ENCODE results near the gene CTDP1. TPM values are rescaled to one million over a fixed set of nuclear protein-coding genes. Genes with fewer than 3 reads are reported as not detected.

Gene CTDP1
- total RNA-seq, 2 experiments from 2014 or later: 69.0 to 79.6 TPM

DNA sequence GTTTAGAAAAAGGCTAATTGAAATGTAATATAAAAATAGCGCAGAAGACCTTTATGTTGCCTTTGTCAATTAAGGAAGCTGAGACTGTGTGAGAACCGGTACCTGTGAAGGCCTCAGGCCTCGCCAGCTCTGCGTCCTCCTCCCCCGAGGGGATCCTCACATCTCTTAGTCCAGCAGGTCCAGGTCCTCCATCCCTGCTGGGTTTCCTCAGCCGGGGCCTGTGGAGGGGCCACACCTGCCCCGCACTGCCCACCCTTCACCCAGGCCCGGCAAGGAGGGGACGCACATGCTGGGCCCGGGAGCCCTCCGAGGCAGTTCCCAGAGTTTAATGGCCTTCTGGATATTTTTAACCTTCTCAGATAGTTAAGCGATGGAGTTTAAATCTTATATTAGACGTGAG lies 121.6 kb downstream of the CTDP1 start:
- ChIA-PET CTCF (no interaction called here), POLR2A (no interaction called here)
- no peaks in the 10 kb centered on the region for H3K36me3 ChIP-seq (ENCODE audit: insufficient read depth, low read length)
- Mint-ChIP-seq H3K36me3 (ENCODE audit: low read depth) (no peaks in the 10 kb centered on the region), H3K27me3 (peaks cover 31% of the 10 kb centered on the region), H3K4me3 (no peak overlapping the region), H3K9me3 (no peaks in the 10 kb centered on the region), H3K4me1 (ENCODE audit: low read depth) (peaks cover 31% of the 10 kb centered on the region), H3K27ac (no peak overlapping the region)
- TF ChIP-seq, protein P1, sequence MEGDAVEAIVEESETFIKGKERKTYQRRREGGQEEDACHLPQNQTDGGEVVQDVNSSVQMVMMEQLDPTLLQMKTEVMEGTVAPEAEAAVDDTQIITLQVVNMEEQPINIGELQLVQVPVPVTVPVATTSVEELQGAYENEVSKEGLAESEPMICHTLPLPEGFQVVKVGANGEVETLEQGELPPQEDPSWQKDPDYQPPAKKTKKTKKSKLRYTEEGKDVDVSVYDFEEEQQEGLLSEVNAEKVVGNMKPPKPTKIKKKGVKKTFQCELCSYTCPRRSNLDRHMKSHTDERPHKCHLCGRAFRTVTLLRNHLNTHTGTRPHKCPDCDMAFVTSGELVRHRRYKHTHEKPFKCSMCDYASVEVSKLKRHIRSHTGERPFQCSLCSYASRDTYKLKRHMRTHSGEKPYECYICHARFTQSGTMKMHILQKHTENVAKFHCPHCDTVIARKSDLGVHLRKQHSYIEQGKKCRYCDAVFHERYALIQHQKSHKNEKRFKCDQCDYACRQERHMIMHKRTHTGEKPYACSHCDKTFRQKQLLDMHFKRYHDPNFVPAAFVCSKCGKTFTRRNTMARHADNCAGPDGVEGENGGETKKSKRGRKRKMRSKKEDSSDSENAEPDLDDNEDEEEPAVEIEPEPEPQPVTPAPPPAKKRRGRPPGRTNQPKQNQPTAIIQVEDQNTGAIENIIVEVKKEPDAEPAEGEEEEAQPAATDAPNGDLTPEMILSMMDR (IDR thresholded peaks at IDR 0.05): no peak
- no peak overlapping the region for H3K27ac ChIP-seq (ENCODE audit: low read depth in 1 of 2, low read length in 2 of 2)
- peaks cover 0 to 17% of the 10 kb centered on the region in 2 experiments for H3K9me3 ChIP-seq (ENCODE audit: control insufficient read depth in 1 of 2, insufficient read depth in 1 of 2, low read length in 2 of 2)
- ATAC-seq (ENCODE audit: poor library complexity) (no peak), DNase-seq (peak in 1 of 14 experiments; percentile 20)
- H3K27me3 ChIP-seq (ENCODE audit: control insufficient read depth in 1 of 2, insufficient read depth in 2 of 2, low read length in 2 of 2): peaks cover 29 to 36% of the 10 kb centered on the region in 2 experiments
- peaks cover 15% of the 10 kb centered on the region for H3K4me1 ChIP-seq (ENCODE audit: insufficient read depth, low read length)
- intact Hi-C loops (cut with DNase I, micrococcal nuclease): no loop called here
- H3K4me3 ChIP-seq (ENCODE audit: low read length): no peak overlapping the region

DNA sequence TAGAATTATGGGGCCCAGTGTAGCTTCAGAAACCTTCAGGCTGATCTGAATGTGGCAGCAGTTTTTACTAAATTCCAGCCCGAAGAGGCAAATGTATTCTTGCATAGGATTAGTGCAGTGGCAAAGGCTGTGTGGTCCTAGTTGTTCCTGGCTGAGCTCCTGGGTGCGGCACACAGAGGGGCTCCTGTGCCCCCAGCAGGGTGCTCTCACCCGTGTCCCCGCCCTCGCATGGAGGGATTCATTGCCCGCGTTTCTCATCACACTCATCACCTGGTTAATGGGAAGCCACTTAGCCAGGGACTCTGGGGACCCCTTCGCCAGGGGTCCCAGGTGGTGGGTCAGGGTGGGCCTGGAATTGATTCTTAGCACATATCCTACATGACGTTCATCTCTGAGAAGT lies 122.0 kb downstream of the CTDP1 start:
- TF ChIP-seq, protein P1 (IDR thresholded peaks at IDR 0.05): no peak
- Histone ChIP-seq H3K4me1 (ENCODE audit: insufficient read depth, low read length) (peaks cover 15% of the 10 kb centered on the region), H3K27ac (ENCODE audit: low read depth in 1 of 2, low read length in 2 of 2) (no peak overlapping the region), H3K36me3 (ENCODE audit: insufficient read depth, low read length) (no peaks in the 10 kb centered on the region), H3K27me3 (ENCODE audit: control insufficient read depth in 1 of 2, insufficient read depth in 2 of 2, low read length in 2 of 2) (peaks cover 29 to 33% of the 10 kb centered on the region in 2 experiments), H3K4me3 (ENCODE audit: low read length) (no peak overlapping the region), H3K9me3 (ENCODE audit: control insufficient read depth in 1 of 2, insufficient read depth in 1 of 2, low read length in 2 of 2) (peaks cover 0 to 17% of the 10 kb centered on the region in 2 experiments)
- intact Hi-C loops (cut with DNase I, micrococcal nuclease): no loop called here
- Mint-ChIP-seq H3K9me3 (no peaks in the 10 kb centered on the region), H3K27me3 (peaks cover 27% of the 10 kb centered on the region), H3K4me1 (ENCODE audit: low read depth) (peaks cover 27% of the 10 kb centered on the region), H3K27ac (no peak overlapping the region), H3K4me3 (no peak overlapping the region), H3K36me3 (ENCODE audit: low read depth) (no peaks in the 10 kb centered on the region)
- ATAC-seq (ENCODE audit: poor library complexity) (no peak), DNase-seq (no peak)
- POLR2A ChIA-PET: no interaction called here
- CTCF ChIA-PET: no interaction called here

DNA sequence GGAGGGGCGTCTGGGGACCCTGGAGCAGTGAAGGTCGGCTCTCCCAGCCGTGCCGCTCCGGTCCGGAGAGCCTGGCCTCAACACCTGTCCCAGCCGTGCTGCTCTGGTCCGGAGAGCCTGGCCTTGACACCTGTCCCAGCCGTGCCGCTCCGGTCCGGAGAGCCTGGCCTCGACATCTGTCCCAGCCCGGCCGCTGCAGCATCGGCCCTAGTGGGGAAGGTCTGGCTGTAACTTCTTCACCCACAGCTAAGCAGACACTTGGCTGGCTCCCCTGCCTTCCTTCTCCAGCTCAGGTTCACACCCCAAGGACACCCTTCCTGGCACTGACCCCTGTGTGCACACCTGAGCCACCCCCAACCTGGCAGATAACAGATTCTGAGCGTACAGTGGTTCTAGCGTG lies 122.7 kb downstream of the CTDP1 start:
- H3K27me3 Mint-ChIP-seq: peaks cover 25% of the 10 kb centered on the region
- POLR2A ChIA-PET: no interaction called here
- no peak overlapping the region for H3K4me3 ChIP-seq (ENCODE audit: low read length)
- ATAC-seq (ENCODE audit: poor library complexity) (no peak), DNase-seq (peak in 1 of 14 experiments; percentile 25)
- peaks cover 0 to 18% of the 10 kb centered on the region in 2 experiments for H3K9me3 ChIP-seq (ENCODE audit: control insufficient read depth in 1 of 2, insufficient read depth in 1 of 2, low read length in 2 of 2)
- peaks cover 15% of the 10 kb centered on the region for H3K4me1 ChIP-seq (ENCODE audit: insufficient read depth, low read length)
- TF ChIP-seq, protein P1 (IDR thresholded peaks at IDR 0.05): no peak
- peaks cover 23 to 26% of the 10 kb centered on the region in 2 experiments for H3K27me3 ChIP-seq (ENCODE audit: control insufficient read depth in 1 of 2, insufficient read depth in 2 of 2, low read length in 2 of 2)
- no peak overlapping the region for H3K27ac Mint-ChIP-seq
- no peak overlapping the region for H3K27ac ChIP-seq (ENCODE audit: low read depth in 1 of 2, low read length in 2 of 2)
- no peaks in the 10 kb centered on the region for H3K9me3 Mint-ChIP-seq
- no peaks in the 10 kb centered on the region for H3K36me3 ChIP-seq (ENCODE audit: insufficient read depth, low read length)
- peaks cover 24% of the 10 kb centered on the region for H3K4me1 Mint-ChIP-seq (ENCODE audit: low read depth)
- CTCF ChIA-PET: no interaction called here
- H3K36me3 Mint-ChIP-seq (ENCODE audit: low read depth): no peaks in the 10 kb centered on the region
- intact Hi-C loops (cut with DNase I, micrococcal nuclease): no loop called here
- no peak overlapping the region for H3K4me3 Mint-ChIP-seq
